GM20000 (cell line): ENCODE measurements around the gene KLHL29.
"Not testable (repeated sequence)": the region's sequence is repeated elsewhere in the genome, so short reads cannot be mapped to it uniquely, and the experiment has no call there.

Experiments
- DNase-seq: peaks from one replicate; pipeline ENCODE4 v3.0.0; 2012; ENCODE audit warnings: low spot score
- TF ChIP-seq, protein P1 (sequence below): IDR thresholded peaks from 2 replicates; pipeline ENCODE4 v1.5.1; 2012; ENCODE audit warnings: mild to moderate bottlenecking, control low read depth; ENCODE audit errors: extremely low read depth, missing control alignments

The KLHL29 gene

DNA sequence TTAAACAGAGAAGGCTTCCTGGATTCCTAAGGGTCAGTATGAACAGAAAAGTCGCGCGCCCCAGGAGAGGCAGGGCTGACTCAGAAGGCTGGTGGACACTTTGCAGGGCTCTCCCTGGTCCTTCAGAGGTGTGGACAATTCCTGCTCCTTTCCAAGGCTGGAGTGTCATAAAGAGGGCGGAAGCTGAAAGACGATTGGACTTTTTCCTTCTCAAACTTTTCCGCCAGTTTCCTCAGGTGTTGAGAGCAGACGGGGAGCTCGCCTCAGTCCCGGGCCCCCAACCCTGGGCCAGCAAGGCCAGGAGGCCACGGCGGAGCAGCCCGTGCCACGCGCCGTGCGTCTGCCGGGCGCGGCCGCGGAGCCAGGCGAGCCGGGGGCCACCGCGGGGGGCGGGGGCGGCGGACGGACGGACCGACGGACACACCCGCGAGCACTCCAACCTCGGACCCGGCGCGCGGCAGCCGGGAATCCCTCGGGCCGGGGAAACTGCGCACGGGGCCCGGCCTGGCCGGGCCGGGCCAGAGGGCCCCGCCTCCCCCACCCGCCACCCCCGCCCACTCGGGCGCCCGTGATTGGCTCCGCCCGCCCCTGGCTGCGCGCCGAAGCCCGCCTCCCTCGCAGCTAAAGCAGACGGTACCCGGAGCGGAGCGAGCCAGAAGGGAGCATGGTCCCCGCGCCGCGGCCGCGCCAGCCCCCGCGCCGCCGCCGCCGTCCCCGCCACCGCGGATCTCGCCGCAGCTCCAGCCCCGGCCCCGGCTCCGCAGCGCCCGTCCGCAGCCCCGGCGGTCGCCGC lies at the start of gene KLHL29:
TSS of gene KLHL29 (plus strand) at position 629 of the 793 bp plus-strand sequence. CDS start 177,018 bp downstream, outside the sequence.
- peak; percentile 98 for DNase-seq
- TF ChIP-seq, protein P1, sequence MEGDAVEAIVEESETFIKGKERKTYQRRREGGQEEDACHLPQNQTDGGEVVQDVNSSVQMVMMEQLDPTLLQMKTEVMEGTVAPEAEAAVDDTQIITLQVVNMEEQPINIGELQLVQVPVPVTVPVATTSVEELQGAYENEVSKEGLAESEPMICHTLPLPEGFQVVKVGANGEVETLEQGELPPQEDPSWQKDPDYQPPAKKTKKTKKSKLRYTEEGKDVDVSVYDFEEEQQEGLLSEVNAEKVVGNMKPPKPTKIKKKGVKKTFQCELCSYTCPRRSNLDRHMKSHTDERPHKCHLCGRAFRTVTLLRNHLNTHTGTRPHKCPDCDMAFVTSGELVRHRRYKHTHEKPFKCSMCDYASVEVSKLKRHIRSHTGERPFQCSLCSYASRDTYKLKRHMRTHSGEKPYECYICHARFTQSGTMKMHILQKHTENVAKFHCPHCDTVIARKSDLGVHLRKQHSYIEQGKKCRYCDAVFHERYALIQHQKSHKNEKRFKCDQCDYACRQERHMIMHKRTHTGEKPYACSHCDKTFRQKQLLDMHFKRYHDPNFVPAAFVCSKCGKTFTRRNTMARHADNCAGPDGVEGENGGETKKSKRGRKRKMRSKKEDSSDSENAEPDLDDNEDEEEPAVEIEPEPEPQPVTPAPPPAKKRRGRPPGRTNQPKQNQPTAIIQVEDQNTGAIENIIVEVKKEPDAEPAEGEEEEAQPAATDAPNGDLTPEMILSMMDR: no peak

DNA sequence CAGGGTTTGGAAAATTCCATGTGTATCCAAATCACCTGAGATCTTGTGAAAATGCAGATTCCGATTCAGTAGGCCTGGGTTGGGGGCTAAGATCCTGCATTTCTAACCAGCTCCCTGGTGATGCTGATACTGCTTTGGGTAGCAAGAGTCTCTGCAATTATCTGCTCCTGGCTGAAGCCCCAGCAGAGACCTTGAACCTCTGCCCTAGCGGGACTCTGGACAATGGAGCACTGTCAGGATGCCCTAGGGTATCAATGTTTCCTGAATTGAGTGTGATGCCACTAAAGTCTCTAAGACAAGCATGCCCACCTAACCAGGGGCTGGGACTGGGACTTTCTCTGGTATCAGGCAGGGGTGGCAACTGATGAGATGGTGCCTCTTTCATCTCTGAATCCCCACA lies 49.4 kb upstream of the KLHL29 start:
- DNase-seq: no peak
- TF ChIP-seq, protein P1: no peak

DNA sequence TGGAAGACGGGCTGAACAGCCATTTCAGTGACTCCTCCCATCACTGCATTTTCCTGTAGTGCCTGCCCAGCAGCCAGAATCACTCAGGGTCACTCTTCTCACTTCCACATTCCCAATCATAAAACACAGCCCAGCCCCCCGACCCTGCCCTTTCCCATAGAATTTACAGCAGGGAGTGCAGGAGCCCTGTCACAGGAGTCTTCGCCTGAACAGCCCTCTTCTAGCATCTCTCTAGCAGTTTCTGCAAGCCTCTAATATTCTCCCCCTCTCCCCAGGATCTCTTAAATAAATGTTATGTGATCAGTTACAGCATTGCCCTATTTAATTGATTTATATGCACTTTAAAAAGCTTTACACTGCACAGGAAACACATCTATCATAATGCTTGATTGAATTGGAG lies 42.9 kb upstream of the KLHL29 start:
- no peak for DNase-seq
- TF ChIP-seq, protein P1: no peak

DNA sequence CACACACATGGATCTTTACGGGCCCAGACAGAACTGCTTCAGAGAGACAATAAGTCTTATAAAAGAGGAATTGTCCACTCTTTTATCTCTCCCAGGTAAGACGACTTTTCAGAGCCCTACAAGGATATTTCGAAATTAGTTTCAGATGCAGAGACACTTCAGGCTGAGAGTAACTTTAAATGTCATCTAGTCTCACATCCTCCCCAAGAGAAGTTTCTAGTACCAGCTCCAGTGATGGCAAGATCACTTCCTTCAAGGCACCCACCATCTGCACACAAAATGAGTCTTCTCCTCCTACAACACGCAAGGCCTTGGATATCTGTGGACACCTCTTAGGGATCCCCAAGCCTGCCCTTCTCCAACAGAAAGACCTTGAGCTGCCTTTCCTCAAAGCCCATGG lies 39.0 kb upstream of the KLHL29 start:
- TF ChIP-seq, protein P1: no peak
- DNase-seq: no peak

DNA sequence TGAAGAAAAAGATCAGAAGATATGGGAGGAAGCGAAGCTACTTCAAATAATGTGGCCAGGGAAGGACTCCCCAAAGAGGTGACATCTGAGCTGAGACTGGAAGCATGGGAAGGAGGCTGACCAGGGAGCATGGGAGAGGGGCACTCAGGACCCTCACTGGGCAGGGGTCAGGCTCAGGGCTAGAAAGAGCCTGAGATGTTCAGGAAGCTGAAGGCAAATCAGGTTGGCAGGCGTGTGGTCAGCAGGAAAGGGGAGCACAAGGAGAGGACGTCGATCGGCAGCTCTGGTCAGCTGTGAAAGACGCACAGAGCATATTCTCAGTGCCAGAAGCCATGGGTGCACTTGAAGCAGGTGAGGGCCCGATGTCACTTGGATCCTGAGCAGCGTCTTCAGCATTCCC lies 38.2 kb upstream of the KLHL29 start:
- TF ChIP-seq, protein P1: no peak
- no peak for DNase-seq

DNA sequence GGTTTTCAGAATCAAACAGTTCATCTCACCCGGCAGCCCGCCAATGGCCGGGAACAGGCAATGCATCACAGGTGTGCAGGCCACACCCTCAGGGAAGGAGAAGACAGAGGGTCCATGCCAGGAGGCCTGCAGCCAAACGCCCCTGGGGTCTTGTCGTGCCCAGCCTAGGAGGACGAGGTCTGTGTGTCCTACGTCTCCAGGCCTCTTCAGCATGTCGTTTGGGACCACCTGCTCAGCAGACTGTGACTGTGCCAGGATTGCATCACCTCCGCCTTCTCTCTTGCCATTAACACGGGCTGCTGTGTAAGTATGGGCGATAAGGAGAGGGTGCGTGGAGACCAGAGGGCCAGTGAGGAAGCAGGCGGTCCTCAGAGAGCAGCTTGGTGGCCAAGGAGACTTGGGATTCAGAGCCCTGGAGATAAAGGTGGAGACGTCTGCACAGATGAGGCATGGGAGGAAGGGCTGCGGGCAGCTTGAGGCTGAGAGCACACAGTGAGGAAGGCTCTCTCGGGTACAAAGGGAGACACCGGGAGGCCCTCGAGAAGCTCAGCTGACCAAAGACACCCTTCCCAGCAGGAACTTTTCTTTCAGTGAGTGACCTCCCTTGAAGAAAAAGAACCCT lies 37.4 kb upstream of the KLHL29 start:
- TF ChIP-seq, protein P1: no peak

DNA sequence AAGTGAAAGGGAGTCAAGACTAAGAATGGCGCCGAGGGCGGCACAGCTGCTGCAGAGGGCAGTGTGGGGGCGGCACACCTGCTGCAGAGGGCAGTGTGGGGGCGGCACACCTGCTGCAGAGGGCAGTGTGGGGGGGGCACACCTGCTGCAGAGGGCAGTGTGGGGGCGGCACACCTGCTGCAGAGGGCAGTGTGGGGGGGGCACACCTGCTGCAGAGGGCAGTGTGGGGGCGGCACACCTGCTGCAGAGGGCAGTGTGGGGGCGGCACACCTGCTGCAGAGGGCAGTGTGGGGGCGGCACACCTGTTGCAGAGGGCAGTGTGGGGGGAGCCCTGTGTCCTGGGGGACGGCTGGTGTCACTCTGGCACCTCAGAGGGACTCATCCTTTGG lies 36.9 kb upstream of the KLHL29 start:
- not testable (repeated sequence) for DNase-seq

More for the DNA sequence above, 37.4 kb upstream of the KLHL29 start:
- no peak for DNase-seq
